ENCODE results near the gene MCOLN2.
"Not testable (repeated sequence)": the region's sequence is repeated elsewhere in the genome, so short reads cannot be mapped to it uniquely, and the experiment has no call there.

The MCOLN2 gene

DNA sequence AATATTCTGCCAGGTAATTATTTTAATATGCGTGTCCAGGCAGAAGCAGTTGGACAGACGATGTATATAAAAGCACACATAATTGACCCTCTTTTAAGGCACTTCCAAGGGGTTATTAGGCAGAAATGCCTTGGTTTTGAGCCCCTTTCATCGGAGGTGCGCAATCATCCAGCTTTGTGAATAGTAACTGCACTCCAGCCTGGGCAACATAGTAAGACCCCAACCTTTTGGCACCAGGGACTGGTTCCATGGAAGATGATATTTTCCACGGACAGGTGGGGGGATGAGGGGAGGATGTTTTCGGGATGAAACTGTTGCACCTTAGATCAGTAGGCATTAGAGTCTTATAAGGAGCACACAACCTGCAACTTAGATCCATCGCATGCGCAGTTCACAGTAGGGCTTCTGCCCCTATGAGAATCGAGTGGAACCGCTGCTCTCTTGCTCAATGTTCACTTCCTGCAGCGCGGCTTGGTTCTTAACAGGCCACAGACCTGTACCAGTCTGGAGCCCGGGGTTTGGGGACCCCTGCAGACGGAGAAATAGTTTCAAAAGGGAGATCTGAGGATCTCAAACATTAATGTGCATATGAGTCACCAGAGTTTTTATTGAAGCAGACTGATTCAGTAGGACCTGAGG lies 1.8 kb upstream of the MCOLN2 start:
- Histone ChIP-seq H3K4me3 (peak overlapping the region; percentile 59), H3K9me3 (no peaks in the 10 kb centered on the region; the same call in 1 of the 2 replicates), H3K4me1 (peaks cover 20% of the 10 kb centered on the region), H3K27me3 (ENCODE audit: low read depth) (no peaks in the 10 kb centered on the region), H3K36me3 (replicated peaks) (0 out of 2 replicates have a peak, but pooled peaks cover 3% of the 10 kb centered on the region)
- in situ Hi-C loops (cut with MboI; ENCODE audit: low sequenced_read_pairs): no loop called here
- peak; percentile 49 to 60 for DNase-seq (ENCODE audit: low spot score in 2 of 2)

DNA sequence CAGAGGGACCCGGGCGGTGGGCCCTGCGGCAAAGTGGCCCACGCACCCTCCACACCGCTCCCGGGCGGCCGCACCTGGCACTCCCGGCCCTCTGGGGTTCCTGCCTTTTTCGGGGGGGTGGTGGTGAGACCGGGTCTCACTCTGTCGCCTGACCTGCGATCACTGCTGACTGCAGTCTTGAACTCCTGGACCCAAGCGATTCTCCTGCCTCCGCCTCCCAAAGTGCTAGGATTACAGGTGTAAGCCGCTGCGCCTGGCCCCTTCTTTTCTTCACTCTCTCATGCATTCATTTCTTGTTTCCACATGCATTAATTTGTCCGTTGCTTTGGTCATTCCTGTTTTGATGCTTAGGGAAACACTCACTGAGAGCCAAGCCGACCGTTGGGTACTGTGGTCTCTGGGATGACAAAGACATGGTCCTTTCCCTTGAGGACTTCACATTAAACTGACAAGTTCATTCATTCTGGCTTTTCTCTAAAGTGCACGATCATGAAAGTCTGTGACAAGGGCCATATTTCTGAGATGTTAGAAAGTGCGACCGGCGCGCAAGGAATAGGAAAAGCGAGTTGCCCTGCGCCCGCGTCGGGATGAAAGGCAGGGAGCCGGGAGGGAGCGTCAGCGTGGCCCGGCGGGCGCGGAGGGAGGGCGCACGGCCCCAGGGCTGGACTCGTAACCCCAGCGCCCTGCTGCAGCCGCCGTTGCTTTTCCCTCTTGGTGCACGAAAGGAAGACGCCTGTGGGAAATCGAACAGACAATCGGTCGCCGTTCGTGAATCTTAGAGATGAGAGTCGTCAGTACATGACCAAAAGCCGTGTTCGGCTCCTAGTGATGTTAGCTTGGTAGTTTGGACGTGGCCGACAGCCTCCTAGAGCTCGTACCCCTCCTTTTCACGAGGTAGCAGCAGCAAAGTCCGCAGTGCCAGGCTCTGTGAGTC lies 1.0 kb upstream of the MCOLN2 start:
- peaks cover 20% of the 10 kb centered on the region for H3K4me1 ChIP-seq
- peak overlapping the region; percentile 59 for H3K4me3 ChIP-seq
- 0 out of 2 replicates have a peak, but pooled peaks cover 3% of the 10 kb centered on the region for H3K36me3 ChIP-seq (replicated peaks)
- peak; percentile 32 to 66 for DNase-seq (ENCODE audit: low spot score in 2 of 2)
- no peaks in the 10 kb centered on the region for H3K27me3 ChIP-seq (ENCODE audit: low read depth)
- H3K9me3 ChIP-seq: no peaks in the 10 kb centered on the region; the same call in 1 of the 2 replicates
- in situ Hi-C loops (cut with MboI; ENCODE audit: low sequenced_read_pairs): no loop called here

DNA sequence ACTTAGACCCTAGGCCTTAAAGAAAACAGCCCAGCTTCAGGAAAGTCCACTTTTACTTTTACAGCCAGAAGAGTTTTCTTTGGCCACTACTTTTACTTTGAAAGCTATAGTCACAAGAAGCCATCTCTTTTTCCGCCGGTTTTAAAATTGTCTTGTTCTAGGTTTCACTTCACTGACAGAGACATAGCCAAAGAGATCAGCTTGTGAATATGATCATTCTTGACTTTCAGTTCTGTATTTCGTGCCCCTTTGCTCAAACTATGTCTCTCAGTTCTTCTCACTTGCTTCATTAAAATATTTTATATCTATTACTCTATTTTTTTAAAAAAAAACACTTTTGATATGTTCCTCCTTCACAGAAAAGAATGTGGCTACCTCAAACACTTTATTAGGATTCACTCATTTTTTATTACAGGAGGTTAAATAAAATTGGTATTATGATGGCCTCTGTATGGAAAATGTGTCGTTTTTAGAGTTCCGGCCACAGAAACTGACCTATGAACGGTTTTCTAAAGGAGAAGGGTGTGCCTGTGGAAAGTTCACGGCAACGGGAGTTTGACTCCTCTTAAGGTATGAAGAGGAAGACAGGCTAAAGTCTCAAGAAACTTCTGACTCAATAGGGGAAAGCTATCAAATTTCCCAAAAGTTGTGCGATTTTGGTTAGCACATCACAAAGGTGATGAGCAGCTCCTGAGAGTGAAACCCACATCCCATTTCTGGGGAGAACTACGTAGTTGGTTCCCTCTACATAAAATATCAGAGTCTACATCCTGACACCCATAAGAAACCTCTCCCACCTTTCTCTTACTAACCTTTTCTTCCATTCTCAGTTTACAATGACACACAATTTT lies 1.2 kb downstream of the MCOLN2 start:
- H3K4me1 ChIP-seq: peaks cover 12% of the 10 kb centered on the region
- peak in 1 of 2 experiments; percentile 24 for DNase-seq (ENCODE audit: low spot score in 2 of 2)
- no peaks in the 10 kb centered on the region for H3K27me3 ChIP-seq (ENCODE audit: low read depth)
- H3K36me3 ChIP-seq (replicated peaks): 0 out of 2 replicates have a peak, but pooled peaks cover 3% of the 10 kb centered on the region
- in situ Hi-C loops (cut with MboI; ENCODE audit: low sequenced_read_pairs): no loop called here
- peak overlapping the region; percentile 59 for H3K4me3 ChIP-seq
- H3K9me3 ChIP-seq: no peaks in the 10 kb centered on the region; the same call in 1 of the 2 replicates

DNA sequence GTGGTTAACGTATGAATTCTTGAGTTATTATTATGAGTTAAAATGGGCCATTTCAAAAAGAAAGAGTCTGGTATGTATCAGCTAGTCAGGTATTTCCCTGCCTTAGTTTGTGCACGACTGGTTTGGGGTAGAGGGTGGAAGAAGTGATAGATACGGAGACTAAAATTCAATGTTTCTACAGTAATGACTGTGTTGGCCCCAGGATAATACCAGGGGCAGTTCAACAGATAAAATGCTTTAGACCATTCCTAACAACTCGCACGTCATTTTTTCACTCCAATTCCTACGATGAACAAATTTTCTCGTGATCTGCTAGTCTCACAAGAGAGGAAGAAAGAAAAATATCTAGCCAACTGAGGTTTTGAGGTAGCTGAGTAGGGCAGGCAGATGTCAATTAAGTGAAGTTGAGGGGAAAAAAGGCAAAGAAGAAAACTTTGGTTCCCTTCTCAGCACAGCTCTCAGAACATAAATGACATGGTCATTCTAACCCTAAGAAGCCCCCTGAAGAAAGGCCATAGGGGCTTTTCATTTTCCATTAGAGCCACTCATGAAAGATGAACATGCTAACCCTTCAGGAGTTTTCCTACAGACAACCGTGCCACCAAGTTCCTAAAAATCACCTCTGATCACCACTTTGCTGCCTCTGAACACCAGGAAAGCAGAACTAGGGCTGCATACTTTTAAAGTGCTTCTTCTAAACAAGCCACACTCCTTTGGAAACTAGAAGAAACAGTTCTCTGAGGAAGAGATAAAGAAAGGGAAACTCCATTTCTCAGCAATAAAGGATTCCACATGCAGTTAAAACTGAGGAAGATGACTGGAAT lies 5.6 kb downstream of the MCOLN2 start:
- Histone ChIP-seq H3K4me1 (no peaks in the 10 kb centered on the region), H3K4me3 (no peak overlapping the region), H3K27me3 (ENCODE audit: low read depth) (no peaks in the 10 kb centered on the region), H3K36me3 (replicated peaks) (0 out of 2 replicates have a peak, but pooled peaks cover 3% of the 10 kb centered on the region), H3K9me3 (no peaks in the 10 kb centered on the region; the same call in 1 of the 2 replicates)
- no peak for DNase-seq (ENCODE audit: low spot score in 2 of 2)
- in situ Hi-C loops (cut with MboI; ENCODE audit: low sequenced_read_pairs): no loop called here

DNA sequence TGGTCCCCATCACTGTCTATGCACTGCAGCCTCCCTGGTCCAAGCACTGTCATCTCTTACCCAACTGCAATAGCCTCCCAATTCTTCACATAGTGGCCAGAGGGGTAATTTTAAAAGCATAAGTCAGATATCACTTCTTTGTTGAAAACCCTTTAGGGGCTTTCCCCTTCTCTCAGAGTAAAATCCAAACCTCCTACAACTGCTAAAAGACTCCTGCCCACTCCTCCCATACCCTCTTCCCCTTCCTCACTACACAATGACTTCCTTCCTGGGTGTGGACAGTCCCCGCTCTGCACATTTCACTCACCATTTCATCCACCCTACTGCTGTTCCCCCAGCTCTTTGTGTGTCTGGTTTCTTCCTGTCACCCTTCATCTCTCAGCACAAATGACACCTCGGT lies 8.3 kb downstream of the MCOLN2 start:
- Histone ChIP-seq H3K36me3 (replicated peaks) (no peaks in the 10 kb centered on the region), H3K4me3 (no peak overlapping the region), H3K9me3 (no peaks in the 10 kb centered on the region), H3K4me1 (no peaks in the 10 kb centered on the region), H3K27me3 (ENCODE audit: low read depth) (no peaks in the 10 kb centered on the region)
- DNase-seq (ENCODE audit: low spot score in 2 of 2): no peak
- in situ Hi-C loops (cut with MboI; ENCODE audit: low sequenced_read_pairs): no loop called here

DNA sequence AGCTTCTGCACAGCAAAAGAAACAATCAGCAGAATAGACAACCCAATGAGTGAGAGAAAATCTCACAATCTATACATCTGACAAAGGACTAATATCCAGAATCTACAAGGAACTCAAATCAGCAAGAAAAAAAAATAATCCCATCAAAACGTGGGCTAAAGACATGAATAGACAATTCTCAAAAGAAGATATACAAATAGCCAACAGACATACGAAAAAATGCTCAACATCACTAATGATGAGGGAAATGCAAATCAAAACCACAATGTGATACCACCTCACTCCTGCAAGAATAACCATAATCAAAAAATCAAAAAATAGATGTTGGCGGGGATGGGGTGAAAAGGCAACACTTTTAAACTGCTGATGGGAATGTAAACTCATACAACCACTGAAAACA lies 10.4 kb downstream of the MCOLN2 start:
- H3K36me3 ChIP-seq (replicated peaks); H3K9me3 ChIP-seq; in situ Hi-C loops (cut with MboI; ENCODE audit: low sequenced_read_pairs); H3K4me3 ChIP-seq; DNase-seq (ENCODE audit: low spot score in 2 of 2); H3K27me3 ChIP-seq (ENCODE audit: low read depth); H3K4me1 ChIP-seq: not testable (repeated sequence)

DNA sequence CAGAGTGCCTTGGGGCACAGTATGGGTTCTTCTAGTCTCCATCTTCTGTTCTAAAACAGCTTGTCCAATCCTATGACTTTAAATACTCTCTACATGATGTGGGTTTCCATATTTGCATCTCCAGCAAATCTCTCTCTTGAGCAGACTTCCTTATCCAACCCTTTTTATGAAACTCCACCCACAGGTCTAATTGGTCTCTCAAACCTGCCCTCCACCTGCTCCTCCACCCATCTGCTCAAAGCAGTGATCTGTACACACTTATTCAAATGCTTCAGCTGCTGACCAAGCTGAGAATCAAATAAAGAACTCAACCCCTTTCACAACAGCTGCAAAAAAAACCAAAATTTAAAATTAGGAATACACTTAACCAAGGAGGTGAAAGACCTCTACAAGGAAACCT lies 11.5 kb downstream of the MCOLN2 start:
- Histone ChIP-seq H3K4me1 (no peaks in the 10 kb centered on the region), H3K4me3 (no peak overlapping the region), H3K36me3 (replicated peaks) (no peaks in the 10 kb centered on the region), H3K27me3 (ENCODE audit: low read depth) (no peaks in the 10 kb centered on the region), H3K9me3 (no peaks in the 10 kb centered on the region)
- in situ Hi-C loops (cut with MboI; ENCODE audit: low sequenced_read_pairs): no loop called here
- DNase-seq (ENCODE audit: low spot score in 2 of 2): no peak

DNA sequence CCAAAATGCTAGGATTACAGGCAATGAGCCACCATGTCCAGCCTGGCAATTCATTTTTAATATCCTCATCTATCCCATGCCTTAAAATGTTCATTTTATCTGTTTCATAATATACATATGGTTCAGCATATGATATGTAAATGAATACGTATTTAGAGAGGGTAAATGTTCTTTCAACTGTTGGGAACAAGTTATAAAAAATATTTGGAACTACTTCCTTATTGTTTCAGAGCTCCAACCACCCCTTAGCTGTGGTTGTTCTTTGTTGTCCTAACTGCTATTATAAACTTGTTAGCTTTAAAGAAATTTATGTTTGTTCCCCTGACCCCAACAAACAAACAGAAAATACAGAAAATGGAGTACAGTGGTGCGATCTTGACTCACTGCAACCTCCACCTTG lies 14.5 kb downstream of the MCOLN2 start:
- no peak for DNase-seq (ENCODE audit: low spot score in 2 of 2)
- Histone ChIP-seq H3K4me1 (no peaks in the 10 kb centered on the region), H3K9me3 (no peaks in the 10 kb centered on the region; the same call in 1 of the 2 replicates), H3K36me3 (replicated peaks) (no peaks in the 10 kb centered on the region), H3K27me3 (ENCODE audit: low read depth) (no peaks in the 10 kb centered on the region), H3K4me3 (no peak overlapping the region)
- in situ Hi-C loops (cut with MboI; ENCODE audit: low sequenced_read_pairs): no loop called here

DNA sequence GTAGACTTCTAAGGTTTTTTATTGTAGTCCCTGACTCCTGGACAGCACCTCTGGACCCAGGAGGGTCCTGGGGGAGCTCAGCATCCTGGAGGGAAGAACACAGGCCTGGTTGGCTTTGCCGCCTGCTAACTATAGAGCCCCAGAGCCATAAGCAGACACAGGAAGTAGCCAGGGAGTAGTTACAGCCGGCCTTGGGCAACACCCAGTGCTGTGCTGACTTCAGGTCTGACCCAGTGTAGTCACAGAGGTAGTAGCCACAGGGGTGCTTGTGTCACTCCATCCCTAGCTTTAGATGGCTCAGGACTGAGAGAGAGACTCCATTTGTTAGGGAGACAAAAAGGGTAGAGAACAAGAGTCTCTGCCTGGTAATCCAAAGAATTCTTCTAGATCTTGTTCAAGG lies 21.9 kb downstream of the MCOLN2 start:
- no peaks in the 10 kb centered on the region for H3K4me1 ChIP-seq
- H3K27me3 ChIP-seq (ENCODE audit: low read depth): no peaks in the 10 kb centered on the region
- H3K4me3 ChIP-seq: no peak overlapping the region
- no peaks in the 10 kb centered on the region; the same call in 1 of the 2 replicates for H3K9me3 ChIP-seq
- no peaks in the 10 kb centered on the region; the same call in 1 of the 2 replicates for H3K36me3 ChIP-seq (replicated peaks)
- no peak for DNase-seq (ENCODE audit: low spot score in 2 of 2)
- in situ Hi-C loops (cut with MboI; ENCODE audit: low sequenced_read_pairs): no loop called here

DNA sequence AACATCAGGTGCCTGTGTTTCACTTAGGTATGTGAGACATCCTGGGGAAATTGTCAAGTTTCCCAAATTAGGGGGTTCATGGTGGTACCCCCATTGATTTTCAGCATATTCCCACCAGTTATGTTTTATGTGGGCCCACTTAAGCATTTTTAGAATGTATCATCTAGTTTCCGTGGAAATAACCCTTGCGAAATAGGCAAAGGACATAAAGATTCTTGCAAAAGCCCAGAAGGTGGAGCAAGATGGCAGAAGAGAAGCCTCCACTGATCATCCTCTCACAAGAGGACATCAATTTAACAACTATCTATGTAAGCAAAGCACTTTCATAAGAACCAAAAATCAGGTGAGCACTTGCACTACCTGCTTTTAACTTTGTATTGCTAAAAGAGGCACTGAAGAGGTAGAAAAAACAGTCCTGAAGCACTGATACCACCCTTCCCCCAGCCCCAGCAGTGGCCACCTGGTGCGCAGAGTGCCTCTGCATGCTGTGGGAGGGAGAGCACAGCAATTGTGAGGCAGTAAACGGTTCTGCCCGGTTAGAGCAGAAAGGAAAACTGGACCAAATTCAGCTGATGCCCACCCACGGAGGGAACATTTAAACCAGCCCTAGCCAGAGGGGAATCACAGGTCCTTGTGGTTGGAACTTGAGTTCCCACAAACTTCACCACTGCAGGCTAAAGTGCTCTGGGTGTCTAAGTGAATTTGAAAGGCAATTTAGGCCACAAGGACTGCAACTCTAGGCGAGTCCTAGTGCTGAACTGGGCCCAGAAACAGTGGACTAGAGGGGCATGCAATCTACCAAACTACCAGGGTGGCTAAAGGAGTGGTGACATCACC lies 23.2 kb downstream of the MCOLN2 start:
- no peaks in the 10 kb centered on the region; the same call in 1 of the 2 replicates for H3K36me3 ChIP-seq (replicated peaks)
- DNase-seq (ENCODE audit: low spot score in 2 of 2): no peak
- H3K4me3 ChIP-seq: no peak overlapping the region
- H3K9me3 ChIP-seq: no peaks in the 10 kb centered on the region; the same call in 1 of the 2 replicates
- no peaks in the 10 kb centered on the region for H3K27me3 ChIP-seq (ENCODE audit: low read depth)
- no peaks in the 10 kb centered on the region for H3K4me1 ChIP-seq
- in situ Hi-C loops (cut with MboI; ENCODE audit: low sequenced_read_pairs): no loop called here

DNA sequence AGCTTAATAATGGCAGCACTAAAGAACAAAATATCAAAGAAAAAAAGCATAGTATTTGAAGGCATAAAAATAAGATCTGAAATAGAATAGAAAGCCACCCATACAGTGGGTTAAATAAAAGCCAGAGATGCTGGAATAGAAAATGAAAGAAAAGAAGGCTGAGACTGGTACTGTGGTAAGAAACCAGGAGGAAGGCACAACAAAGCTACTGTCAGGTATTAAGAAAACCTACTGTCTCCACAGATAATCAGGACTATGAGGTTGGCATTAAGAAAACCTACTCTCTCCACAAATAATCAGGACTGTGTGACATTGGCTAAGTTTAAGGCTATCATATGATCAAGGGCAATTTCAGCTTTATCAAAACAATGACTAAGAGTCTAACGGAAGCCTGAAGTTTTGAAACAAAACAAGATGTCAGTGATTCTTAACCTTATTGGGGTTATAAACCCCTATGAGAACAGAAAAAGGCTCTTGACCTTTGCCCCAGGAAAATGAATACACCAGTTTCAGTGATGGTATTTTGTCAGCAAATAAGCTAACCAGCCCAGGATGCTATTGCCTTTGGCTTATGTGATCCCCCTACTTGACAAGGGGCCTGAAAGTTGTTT lies 24.4 kb downstream of the MCOLN2 start:
- no peak for DNase-seq (ENCODE audit: low spot score in 2 of 2)
- H3K27me3 ChIP-seq (ENCODE audit: low read depth): no peaks in the 10 kb centered on the region
- in situ Hi-C loops (cut with MboI; ENCODE audit: low sequenced_read_pairs): no loop called here
- H3K4me1 ChIP-seq: no peaks in the 10 kb centered on the region
- H3K9me3 ChIP-seq: no peaks in the 10 kb centered on the region
- H3K36me3 ChIP-seq (replicated peaks): no peaks in the 10 kb centered on the region; the same call in 1 of the 2 replicates
- no peak overlapping the region for H3K4me3 ChIP-seq

DNA sequence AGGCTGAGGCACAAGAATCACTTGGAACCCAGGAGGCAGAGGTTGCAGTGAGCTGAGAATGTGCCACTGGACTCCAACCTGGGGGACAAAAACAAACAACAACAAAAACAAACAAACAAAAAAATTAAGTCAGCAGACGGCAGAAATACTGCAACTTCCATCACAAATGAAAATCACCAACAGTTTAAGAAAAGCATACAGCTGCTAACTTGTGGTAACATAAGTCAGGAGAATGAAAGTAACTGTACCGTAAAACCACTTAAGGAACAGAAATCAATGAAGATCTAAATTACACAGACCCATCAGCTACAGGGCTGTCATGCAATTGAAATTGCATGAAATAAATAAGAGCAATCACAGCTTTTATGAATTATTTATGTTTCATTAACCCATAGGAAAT lies 25.0 kb downstream of the MCOLN2 start:
- Histone ChIP-seq H3K4me1 (no peaks in the 10 kb centered on the region), H3K27me3 (ENCODE audit: low read depth) (no peaks in the 10 kb centered on the region), H3K36me3 (replicated peaks) (no peaks in the 10 kb centered on the region; the same call in none of the 2 replicates), H3K4me3 (no peak overlapping the region), H3K9me3 (no peaks in the 10 kb centered on the region)
- in situ Hi-C loops (cut with MboI; ENCODE audit: low sequenced_read_pairs): no loop called here
- no peak for DNase-seq (ENCODE audit: low spot score in 2 of 2)
